LoVo (cell line): ENCODE results near the gene CARD10.

Experiments
- DNase-seq: peaks from one replicate; pipeline ENCODE4 v3.0.0-alpha.2; 2016; ENCODE audit warnings: low spot score

The CARD10 gene

DNA sequence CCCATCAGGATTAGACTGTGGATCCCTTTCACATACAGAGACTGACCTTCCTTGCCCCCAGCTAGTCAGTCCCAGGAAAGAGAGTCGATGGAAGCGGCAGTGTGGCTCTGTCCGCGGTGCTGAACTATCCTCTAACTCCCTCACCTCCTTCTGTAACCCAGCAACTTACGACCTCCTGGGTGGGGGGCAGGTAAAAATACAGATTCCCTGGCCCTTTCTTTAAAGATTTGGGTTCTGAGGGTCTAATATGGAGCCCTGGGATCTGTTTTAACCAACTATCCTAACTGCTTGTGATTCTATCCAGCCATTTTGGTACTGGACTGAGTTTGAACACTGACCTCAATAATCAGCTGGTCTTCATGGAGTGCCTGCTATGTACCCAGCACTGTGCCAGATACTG, 56.2 kb downstream of the CARD10 start:
- DNase-seq, result peak; percentile 44

DNA sequence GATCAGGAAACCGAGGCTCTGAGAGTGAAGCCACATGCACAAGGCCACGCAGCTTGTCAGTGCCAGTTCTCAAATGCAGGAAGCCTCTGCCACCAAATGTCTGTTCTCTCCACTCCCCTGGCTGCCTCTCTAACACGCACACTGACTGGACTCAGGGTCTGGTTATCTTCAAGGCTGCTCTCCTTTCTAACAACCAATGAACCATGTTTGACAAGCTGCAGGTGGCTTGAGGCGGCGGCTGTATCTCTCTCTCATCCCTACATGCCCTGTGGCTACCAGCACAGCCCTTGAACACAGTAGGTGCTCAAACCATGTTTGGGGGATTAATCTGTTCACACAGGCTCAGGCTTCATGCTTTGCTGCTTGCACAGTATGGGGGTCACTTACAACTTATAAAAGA, 56.8 kb downstream of the CARD10 start:
- DNase-seq, result no peak

GRCh38 chr22:37461961-37462360, 57.3 kb downstream of the CARD10 start:
- DNase-seq, result no peak

GRCh38 chr22:37460684-37461083, 58.5 kb downstream of the CARD10 start:
- no peak for DNase-seq

GRCh38 chr22:37459206-37459605, 60.0 kb downstream of the CARD10 start:
- no peak for DNase-seq

DNA sequence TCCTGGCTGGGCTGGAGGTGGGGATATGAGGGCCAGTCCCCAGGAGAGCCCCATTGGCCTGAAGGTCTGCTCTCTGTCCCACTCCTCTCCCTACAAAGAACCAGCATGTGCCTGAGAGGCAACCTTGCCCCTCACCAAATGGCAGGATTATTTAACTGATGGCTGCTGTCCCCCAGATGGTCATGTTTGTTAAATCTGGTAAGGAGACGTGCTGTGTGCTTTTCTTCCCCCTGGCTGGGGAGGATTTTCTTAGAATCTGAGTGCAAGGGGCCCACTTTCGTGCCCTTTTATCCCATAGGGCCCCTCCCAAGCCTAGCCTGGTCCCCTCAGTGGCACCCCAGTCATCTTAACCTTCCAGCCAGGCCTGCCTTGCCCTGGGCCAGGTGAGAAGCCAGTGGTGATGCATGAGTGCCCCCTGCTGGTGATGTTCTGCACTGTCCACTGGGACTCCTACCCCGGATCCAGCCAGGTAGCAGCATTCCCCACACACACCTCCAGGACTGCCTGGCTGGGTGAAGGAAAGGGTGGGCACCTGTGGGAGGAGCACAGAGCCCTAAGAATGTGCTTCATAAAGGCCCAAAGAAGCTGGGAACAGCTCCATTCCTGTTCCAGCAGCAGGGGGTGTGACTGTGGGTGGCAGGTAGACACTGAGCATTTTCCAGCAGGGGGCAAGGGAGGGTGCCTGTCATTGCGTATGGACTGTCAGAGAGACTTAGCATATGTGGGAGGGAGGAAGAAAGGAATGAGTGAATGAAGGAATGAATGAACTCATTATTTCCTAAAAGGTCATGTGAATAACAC, 61.9 kb downstream of the CARD10 start:
- DNase-seq, result peak; percentile 69

DNA sequence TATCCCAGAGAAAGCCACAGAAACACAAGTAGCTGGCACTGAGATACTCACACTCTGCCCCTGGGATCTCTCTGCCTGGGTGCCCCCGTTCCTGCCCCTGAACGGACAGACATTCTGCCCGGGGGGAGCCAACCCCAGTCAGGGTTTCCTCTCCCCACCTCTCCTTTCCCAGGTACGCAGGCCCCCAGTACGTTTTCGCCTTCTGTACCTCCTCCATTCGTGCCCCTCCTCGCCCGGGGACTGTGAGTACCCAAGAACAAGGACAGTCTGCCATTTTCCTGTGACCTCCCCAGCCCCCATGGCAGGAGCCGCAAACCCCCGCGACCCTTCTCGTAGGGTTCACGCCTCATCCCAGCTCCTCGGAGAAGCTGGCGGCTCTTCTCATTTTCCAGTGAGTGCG, 62.9 kb downstream of the CARD10 start:
- no peak for DNase-seq

DNA sequence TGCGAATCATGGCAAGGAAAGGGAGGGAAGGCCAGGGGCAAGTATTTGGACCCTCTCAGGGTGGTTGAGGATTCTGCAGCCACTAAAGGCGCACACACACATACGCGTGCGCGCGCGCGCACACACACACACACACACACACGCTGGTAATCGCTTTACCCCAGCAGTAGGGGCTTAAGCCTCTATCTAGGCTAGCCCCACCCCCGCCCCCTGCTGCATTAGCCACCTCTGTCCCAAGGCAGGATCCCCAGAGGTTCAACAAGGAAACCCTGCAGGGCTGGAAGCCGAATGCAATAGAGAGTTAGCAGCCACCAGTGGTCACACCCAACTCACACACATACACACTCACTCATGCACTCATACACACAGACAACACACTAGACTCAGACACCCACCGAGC, 63.3 kb downstream of the CARD10 start:
- no peak for DNase-seq

DNA sequence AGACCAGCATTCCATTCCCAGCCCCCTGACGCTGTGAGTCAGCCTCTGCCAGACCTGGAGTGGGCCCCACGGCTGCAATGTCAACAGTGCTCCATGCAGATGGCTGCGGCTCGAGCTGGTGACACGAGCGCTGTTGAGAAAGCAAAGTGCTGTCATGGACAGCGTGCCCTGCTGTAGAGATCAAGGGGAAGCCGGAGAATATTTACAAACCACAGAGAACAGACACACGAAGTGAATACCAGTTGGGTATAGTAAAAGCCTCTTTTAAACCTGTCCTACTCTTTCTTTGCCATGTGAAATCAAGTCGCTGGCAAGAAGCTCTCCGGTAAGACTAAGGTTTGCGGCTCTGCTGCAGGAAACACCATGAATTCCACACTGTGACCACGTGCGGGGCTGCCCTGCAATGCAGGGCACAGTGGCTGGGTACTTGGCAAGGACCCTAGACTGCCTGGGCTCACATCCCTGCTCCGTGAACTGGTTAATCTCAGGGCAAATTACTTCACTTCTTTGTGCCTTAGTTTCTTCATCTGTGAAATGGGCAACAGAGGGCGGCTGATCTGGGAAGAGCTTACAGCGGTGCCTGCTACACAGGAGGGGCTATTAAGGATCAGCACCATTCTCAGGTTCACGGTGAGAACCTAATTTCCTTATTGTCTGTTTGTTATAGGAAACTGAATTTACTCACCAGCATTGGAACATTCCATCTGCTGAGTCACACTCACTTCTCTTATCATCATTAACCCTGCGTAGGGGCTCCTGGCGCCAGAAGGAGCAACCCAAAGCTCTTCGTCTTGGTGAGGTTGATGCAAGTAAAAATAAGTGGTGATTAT, 64.1 kb downstream of the CARD10 start:
- DNase-seq, result peak; percentile 34

DNA sequence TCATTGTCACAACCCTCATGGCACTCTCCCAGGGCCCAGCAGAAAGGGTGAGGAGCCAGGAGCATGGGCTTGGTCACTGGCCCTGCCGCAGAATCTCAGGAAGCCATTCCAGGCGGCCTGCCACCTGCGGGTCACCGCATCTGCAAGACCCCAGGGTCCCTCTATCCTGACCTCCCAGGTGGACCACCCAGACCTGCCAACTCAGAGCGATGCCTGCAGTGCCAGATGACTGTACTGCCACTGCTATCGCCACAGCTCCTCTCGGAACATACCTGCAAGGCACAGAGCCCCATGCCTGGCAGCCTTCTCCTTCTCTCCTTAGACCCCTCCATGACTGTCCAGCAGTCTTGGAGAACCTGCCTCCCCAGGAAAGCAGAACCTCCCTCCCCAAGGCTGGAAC, 65.5 kb downstream of the CARD10 start:
- DNase-seq, result no peak

DNA sequence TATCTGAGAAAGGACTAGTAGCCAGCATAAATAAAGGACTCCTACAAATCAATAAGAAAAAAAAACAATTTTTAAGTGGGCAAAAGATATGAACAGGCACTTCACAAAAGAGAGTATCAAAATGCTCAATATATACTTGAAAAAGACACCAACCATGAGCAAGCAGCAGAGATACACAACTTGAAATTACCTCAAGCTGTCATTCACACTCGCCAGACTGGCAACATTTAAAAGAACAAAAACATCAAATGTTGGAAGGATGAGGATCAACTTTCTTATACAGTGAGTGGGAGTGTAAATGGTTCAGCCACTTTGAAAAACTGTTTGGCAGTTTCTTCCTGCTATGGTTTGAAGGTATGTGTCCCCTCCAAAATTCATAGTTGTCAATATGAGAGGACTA, 68.0 kb downstream of the CARD10 start:
- DNase-seq, result no peak

- DNase-seq, result no peak
Observed at GRCh38 chr22:37449331-37450001, 69.7 kb downstream of the CARD10 start.

DNA sequence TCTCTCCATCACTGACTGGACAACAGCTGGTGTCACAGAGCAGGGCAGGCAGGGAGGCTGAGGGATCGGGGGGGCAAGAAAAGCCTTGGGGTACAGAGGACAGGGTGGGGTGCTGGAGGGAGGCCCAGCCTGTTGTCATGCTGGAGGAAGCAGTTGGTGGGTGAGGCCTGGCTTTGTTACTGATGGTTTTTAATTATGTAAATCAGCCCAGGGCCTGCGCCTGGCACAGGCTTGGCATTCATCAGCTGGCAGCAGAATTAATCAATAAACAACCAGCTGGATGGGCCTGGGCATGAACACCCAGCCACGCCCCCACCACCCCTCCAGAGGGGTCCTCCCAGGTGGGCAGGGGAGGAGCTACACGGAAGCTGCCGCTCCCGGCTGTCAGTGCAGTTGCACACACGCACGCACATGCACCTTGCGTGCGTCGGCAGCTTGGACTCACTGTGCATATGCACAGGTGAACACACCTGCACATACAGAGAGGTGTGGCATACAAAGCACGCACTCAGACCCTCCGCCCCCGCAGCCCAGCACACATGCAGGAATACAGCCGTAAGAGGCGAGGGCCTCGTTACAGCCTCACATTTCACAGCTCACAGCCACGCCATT, 70.6 kb downstream of the CARD10 start:
- no peak for DNase-seq

- DNase-seq, result no peak
Observed at GRCh38 chr22:37445501-37445900, 73.7 kb downstream of the CARD10 start.

- no peak for DNase-seq
Observed at GRCh38 chr22:37443977-37444376, 75.2 kb downstream of the CARD10 start.

DNA sequence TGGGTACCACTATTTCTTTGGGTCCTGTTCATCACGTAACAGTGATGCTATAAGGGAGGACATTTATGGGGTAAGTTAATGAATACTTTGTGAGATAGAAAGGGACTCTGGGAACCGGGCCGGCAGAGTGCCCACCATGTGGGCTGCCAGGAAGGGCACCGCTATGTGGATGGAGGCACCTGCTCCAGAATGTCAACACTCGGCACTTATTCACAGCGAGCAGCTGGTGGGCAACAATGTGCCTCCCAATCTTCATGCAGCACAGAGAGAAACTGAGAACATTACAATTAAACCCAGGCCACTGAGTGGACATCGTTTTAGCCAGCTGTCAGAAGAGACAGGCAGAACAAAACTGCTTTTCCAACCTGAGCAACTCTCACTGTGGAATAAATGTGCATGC, 76.1 kb downstream of the CARD10 start:
- no peak for DNase-seq

GRCh38 chr22:37442537-37442936, 76.7 kb downstream of the CARD10 start:
- peak; percentile 24 for DNase-seq

- DNase-seq, result no peak
Observed at GRCh38 chr22:37442135-37442534, 77.1 kb downstream of the CARD10 start.

DNA sequence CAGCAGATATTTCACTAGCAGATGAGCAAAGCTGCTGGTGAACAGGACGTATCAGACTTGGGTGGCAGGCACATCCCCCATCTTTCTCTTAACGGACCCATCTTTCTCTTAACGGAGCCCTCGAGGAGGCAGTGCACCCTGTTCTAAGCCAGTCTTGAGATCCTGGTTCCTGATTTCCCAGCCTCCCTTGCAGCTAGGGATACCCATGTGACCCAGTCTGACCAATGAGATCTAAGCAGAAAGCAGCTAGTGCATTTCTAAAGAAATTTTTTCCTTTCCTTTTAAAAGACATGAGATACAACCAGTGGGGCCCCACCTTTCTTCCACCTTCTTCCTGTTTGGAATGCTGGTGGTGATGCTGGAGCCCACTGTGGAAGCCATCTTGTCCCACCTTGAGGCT, 78.3 kb downstream of the CARD10 start:
- no peak for DNase-seq
